CD14-positive monocyte (primary cell): ENCODE results near the gene ZFAND2B. TPM values are rescaled to one million over a fixed set of nuclear protein-coding genes. Genes with fewer than 3 reads are reported as not detected.

Source experiments
- DNase-seq, 3 donors: peaks; one replicate each; pipeline ENCODE4 v3.0.0-alpha.2; 2011 to 2022
- H2AFZ ChIP-seq: 2 replicates; pipeline ENCODE4 v1.6.0; 2012; ENCODE audit warnings: mild to moderate bottlenecking, low read depth, low read length, inconsistent platforms; ENCODE audit not compliant: insufficient read depth, poor library complexity, severe bottlenecking
- H3K27ac ChIP-seq, 2 donors: 1 replicate in 1 of 2; 2 replicates in 1 of 2; pipeline ENCODE4 v1.5.1; 2012 to 2013; ENCODE audit warnings: low read length in 2 of 2, control low read depth in 1 of 2, inconsistent platforms in 1 of 2, low read depth in 1 of 2, mild to moderate bottlenecking in 1 of 2
- H3K27me3 ChIP-seq, 2 donors: one replicate each; pipeline versions ENCODE4 v1.6.0 to v1.6.1; 2011 to 2013; ENCODE audit warnings: low read length in 2 of 2; ENCODE audit not compliant: control insufficient read depth in 2 of 2, insufficient read depth in 2 of 2
- H3K36me3 ChIP-seq, 2 donors: replicated peaks in 1 of 2; 1 replicate in 1 of 2; 2 replicates in 1 of 2; pipeline versions ENCODE4 v1.5.1 to v1.6.1; 2012 to 2013; ENCODE audit warnings: low read length in 2 of 2, control low read depth in 1 of 2, inconsistent platforms in 1 of 2, mild to moderate bottlenecking in 1 of 2; ENCODE audit not compliant: insufficient read depth in 2 of 2, control insufficient read depth in 1 of 2
- H3K4me1 ChIP-seq, 2 donors: 1 replicate in 1 of 2; 2 replicates in 1 of 2; pipeline versions ENCODE4 v1.5.1 to v1.6.1; 2012 to 2013; ENCODE audit warnings: low read length in 2 of 2, control low read depth in 1 of 2, inconsistent platforms in 1 of 2, mild to moderate bottlenecking in 1 of 2, moderate library complexity in 1 of 2; ENCODE audit not compliant: insufficient read depth in 2 of 2, control insufficient read depth in 1 of 2
- H3K4me2 ChIP-seq: replicated peaks from 2 replicates; pipeline ENCODE3; 2012; ENCODE audit warnings: low read length, moderate library complexity, mild to moderate bottlenecking; ENCODE audit not compliant: poor library complexity, severe bottlenecking; ENCODE audit errors: extremely low read depth
- H3K4me3 ChIP-seq, 3 experiments: fragments of 200-600 bp in 1 of 3; sonication (generic) in 1 of 3; replicated peaks in 1 of 3; 1 replicate in 2 of 3; 2 replicates in 1 of 3; pipeline ENCODE4 v1.5.1; 2011 to 2013; ENCODE audit warnings: low read length in 3 of 3, mild to moderate bottlenecking in 3 of 3, control low read depth in 2 of 3, low read depth in 2 of 3, inconsistent platforms in 1 of 3, moderate library complexity in 1 of 3
- H3K79me2 ChIP-seq: 2 replicates; pipeline ENCODE4 v1.6.0; 2012; ENCODE audit warnings: mild to moderate bottlenecking, control low read depth, inconsistent platforms, low read length, moderate library complexity; ENCODE audit not compliant: insufficient read depth
- H3K9ac ChIP-seq: 2 replicates; pipeline ENCODE4 v1.6.0; 2017; ENCODE audit warnings: low read length, mild to moderate bottlenecking; ENCODE audit not compliant: insufficient read depth, poor library complexity, severe bottlenecking
- H3K9me3 ChIP-seq, 2 donors: replicated peaks in 1 of 2; 1 replicate in 1 of 2; 2 replicates in 1 of 2; pipeline versions ENCODE4 v1.5.1 to v1.6.1; 2012 to 2013; ENCODE audit warnings: low read length in 2 of 2, control low read depth in 1 of 2; ENCODE audit not compliant: control insufficient read depth in 1 of 2, insufficient read depth in 1 of 2
- H4K20me1 ChIP-seq: 2 replicates; pipeline ENCODE4 v1.6.0; 2012; ENCODE audit warnings: mild to moderate bottlenecking, low read length, control low read depth, moderate library complexity; ENCODE audit not compliant: insufficient read depth
- H3K27ac Mint-ChIP-seq, 7 donors: one replicate each; pipeline ENCODE4 v1.8.0; 2020; ENCODE audit warnings: mild to moderate bottlenecking in 7 of 7, mixed read lengths in 7 of 7, moderate library complexity in 6 of 7, inconsistent platforms in 2 of 7
- H3K27me3 Mint-ChIP-seq, 3 donors: one replicate each; pipeline ENCODE4 v1.8.0; 2021 to 2022; ENCODE audit warnings: low read depth in 3 of 3, mild to moderate bottlenecking in 3 of 3, mixed read lengths in 3 of 3, moderate library complexity in 3 of 3, inconsistent platforms in 1 of 3
- H3K36me3 Mint-ChIP-seq, 2 donors: one replicate each; pipeline ENCODE4 v1.8.0; 2020; ENCODE audit warnings: mixed read lengths in 2 of 2, inconsistent platforms in 1 of 2, mild to moderate bottlenecking in 1 of 2
- H3K4me1 Mint-ChIP-seq: one replicate; pipeline ENCODE4 v1.8.0; 2020; ENCODE audit warnings: mild to moderate bottlenecking, mixed read lengths
- H3K4me3 Mint-ChIP-seq, 2 donors: one replicate each; pipeline ENCODE4 v1.8.0; 2020; ENCODE audit warnings: mild to moderate bottlenecking in 2 of 2, mixed read lengths in 2 of 2, moderate library complexity in 1 of 2
- H3K9me3 Mint-ChIP-seq, 7 donors: one replicate each; pipeline ENCODE4 v1.8.0; 2020 to 2022; ENCODE audit warnings: mixed read lengths in 7 of 7, mild to moderate bottlenecking in 6 of 7, moderate library complexity in 6 of 7, inconsistent platforms in 2 of 7
- WGBS: methylation state at CpG from one replicate; pipeline ENCODE4 v1.1.5; 2013; ENCODE audit warnings: missing lambda C conversion rate; ENCODE audit not compliant: insufficient coverage; 5-methylcytosine and 5-hydroxymethylcytosine counted together
- intact Hi-C, 2 donors: fragments of 100-400 bp; cut with micrococcal nuclease; formaldehyde crosslinking; loops; one replicate each; pipeline versions ENCODE4 v1.15.0 to v1.15.1; 2023
- polyA plus RNA-seq, 3 donors: library from polyadenylated mRNA; depleted of rRNA in 1 of 3; unstranded in 2 of 3; stranded (reverse) in 1 of 3; fragments of 300-500 nt in 2 of 3; fragments of >200 nt in 1 of 3; fragmentation: Illumina TruSeq in 2 of 3; gene quantifications; 1 replicate in 2 of 3; 2 replicates in 1 of 3; pipeline ENCODE4 v1.2.3, GENCODE V29; 2012 to 2021
- TF ChIP-seq, protein P1 (sequence below): fragments of 200-600 bp; IDR thresholded peaks from one replicate; pipeline ENCODE4 v1.8.0; 2022; ENCODE audit warnings: antibody characterized with exemption, mild to moderate bottlenecking

Gene ZFAND2B
- polyA plus RNA-seq, 3 donors: 45.7 to 98.9 (median 53.2) TPM

DNA sequence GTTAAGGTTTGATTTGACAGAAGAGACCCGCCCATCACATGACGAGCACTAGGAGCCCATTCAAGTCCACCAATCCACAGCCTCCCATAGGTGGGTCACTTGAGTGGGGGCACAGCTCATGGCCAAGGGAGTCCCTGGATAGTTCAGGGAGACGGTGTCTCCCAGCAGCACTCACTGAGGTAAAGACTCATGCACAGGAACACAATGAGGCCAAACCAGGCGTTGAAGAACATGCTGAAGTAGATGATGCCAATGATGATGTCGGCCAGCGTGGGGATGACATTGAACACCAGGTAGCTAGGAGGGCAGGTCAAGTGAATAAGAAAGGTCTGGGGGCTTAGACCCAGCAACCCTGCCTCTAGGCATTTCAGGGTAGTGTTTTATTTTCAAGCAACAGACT, 8.2 kb downstream of the ZFAND2B start:
- Mint-ChIP-seq H3K4me1 (peaks cover 37% of the 10 kb centered on the region), H3K9me3 (peaks cover 0 to 2% (median 0%) of the 10 kb centered on the region in 7 donors), H3K4me3 (no peak overlapping the region), H3K27me3 (peaks cover 19 to 26% (median 20%) of the 10 kb centered on the region in 3 donors), H3K27ac (no peak overlapping the region), H3K36me3 (peaks cover 36 to 38% of the 10 kb centered on the region in 2 donors)
- Histone ChIP-seq H3K9me3 (no peaks in the 10 kb centered on the region), H3K27me3 (peaks cover 0 to 15% of the 10 kb centered on the region in 2 donors), H3K79me2 (no peaks in the 10 kb centered on the region), H3K4me1 (peaks cover 32 to 34% of the 10 kb centered on the region in 2 donors), H3K36me3 (peaks cover 2 to 14% of the 10 kb centered on the region in 2 donors), H4K20me1 (peaks cover 17% of the 10 kb centered on the region), H3K4me2 (no peak overlapping the region), H3K9ac (no peak overlapping the region), H3K4me3 (no peak overlapping the region), H3K27ac (no peak overlapping the region), H2AFZ (no peak overlapping the region)
- TF ChIP-seq, protein P1, sequence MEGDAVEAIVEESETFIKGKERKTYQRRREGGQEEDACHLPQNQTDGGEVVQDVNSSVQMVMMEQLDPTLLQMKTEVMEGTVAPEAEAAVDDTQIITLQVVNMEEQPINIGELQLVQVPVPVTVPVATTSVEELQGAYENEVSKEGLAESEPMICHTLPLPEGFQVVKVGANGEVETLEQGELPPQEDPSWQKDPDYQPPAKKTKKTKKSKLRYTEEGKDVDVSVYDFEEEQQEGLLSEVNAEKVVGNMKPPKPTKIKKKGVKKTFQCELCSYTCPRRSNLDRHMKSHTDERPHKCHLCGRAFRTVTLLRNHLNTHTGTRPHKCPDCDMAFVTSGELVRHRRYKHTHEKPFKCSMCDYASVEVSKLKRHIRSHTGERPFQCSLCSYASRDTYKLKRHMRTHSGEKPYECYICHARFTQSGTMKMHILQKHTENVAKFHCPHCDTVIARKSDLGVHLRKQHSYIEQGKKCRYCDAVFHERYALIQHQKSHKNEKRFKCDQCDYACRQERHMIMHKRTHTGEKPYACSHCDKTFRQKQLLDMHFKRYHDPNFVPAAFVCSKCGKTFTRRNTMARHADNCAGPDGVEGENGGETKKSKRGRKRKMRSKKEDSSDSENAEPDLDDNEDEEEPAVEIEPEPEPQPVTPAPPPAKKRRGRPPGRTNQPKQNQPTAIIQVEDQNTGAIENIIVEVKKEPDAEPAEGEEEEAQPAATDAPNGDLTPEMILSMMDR: no peak
- intact Hi-C loops: loop anchor here (5.0 kb wide), 3 partner anchors 37 to 52 kb away; partner anchors contain the start of genes TUBA4A (in 2 of the 2), TUBA4B (in 2 of the 2), CNPPD1 (in 1 of the 2) and NHEJ1 (in 1 of the 2)
- WGBS: 100% methylated on average over 3 of the region's 6 CpGs
- no peak for DNase-seq

DNA sequence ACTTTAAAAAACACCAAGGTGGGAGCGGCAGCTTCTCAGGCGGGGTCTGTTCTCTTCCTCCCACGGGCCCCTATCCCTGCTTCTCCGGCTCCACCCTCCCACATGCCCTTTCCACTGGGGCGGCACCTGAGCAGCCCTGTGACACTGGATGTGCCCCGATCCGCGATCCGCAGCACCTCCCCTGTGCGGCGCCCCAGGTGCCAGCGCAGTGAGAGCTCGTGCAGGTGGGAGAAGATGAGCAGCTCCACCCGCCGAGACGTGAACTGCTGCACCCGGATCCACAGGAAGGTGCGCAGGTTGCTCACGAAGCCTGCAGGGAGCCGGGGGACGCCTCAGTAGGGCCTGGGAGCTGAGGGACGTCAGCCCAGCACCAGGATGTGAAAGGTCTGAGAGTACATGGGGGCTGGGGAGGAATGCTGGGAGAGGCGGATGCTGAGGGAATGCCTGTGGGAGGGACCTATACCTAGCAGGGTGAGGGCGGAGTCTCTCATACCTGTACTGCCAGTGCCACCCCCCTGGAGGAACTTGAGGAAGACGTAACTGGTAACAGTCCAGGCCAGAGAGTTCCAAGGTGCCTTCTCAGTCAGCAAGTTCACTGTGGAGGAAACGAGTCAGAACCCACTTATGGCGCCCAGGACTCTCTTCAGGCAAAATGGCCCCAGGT, 9.4 kb downstream of the ZFAND2B start:
- Histone ChIP-seq H3K4me3 (no peak overlapping the region), H2AFZ (no peak overlapping the region), H4K20me1 (peaks cover 29% of the 10 kb centered on the region), H3K9me3 (no peaks in the 10 kb centered on the region), H3K79me2 (no peaks in the 10 kb centered on the region), H3K36me3 (peaks cover 14 to 17% of the 10 kb centered on the region in 2 donors), H3K27ac (no peak overlapping the region), H3K27me3 (peaks cover 0 to 27% of the 10 kb centered on the region in 2 donors), H3K4me1 (peaks cover 34 to 37% of the 10 kb centered on the region in 2 donors), H3K9ac (no peak overlapping the region), H3K4me2 (no peak overlapping the region)
- peaks cover 27 to 38% (median 32%) of the 10 kb centered on the region in 3 donors for H3K27me3 Mint-ChIP-seq
- TF ChIP-seq, protein P1: no peak
- WGBS: 94% methylated on average over 24 of the region's 27 CpGs
- peak overlapping the region in 1 of 2 donors; percentile 26 for H3K4me3 Mint-ChIP-seq
- H3K27ac Mint-ChIP-seq: no peak overlapping the region
- peaks cover 35% of the 10 kb centered on the region for H3K4me1 Mint-ChIP-seq
- H3K36me3 Mint-ChIP-seq: peaks cover 40 to 44% of the 10 kb centered on the region in 2 donors
- DNase-seq: no peak
- intact Hi-C loops: loop anchor here (5.0 kb wide), 2 partner anchors 36 to 39 kb away; partner anchors contain the start of genes TUBA4A (in 2 of the 2), TUBA4B (in 2 of the 2), CNPPD1 (in 1 of the 2) and RETREG2 (in 1 of the 2)
- H3K9me3 Mint-ChIP-seq: peaks cover 0 to 11% (median 0%) of the 10 kb centered on the region in 7 donors
